Adrenal gland (tissue), 12 donors: ENCODE measurements around the gene SECISBP2. TPM values are rescaled to one million over a fixed set of nuclear protein-coding genes. Genes with fewer than 3 reads are reported as not detected.
A peak's percentile ranks its signal among the peaks of the same experiment; 100 is the strongest.

ENCODE experiments used
- DNase-seq, 7 donors: peaks; one replicate each; pipeline ENCODE4 v3.0.0-alpha.2; 2019 to 2020
- H3K27ac ChIP-seq, 5 donors: fragments of 200-600 bp; sonication (generic) in 4 of 5; 1 replicate in 3 of 5; 2 replicates in 2 of 5; pipeline versions ENCODE4 v1.5.1 to v1.8.0; 2016 to 2020; ENCODE audit warnings: mild to moderate bottlenecking in 1 of 5
- H3K27me3 ChIP-seq: fragments of 200-600 bp; 2 replicates; pipeline ENCODE4 v1.8.0; 2021
- H3K36me3 ChIP-seq, 2 donors: fragments of 200-600 bp; replicated peaks in 1 of 2; 1 replicate in 1 of 2; 2 replicates in 1 of 2; pipeline versions ENCODE4 v1.5.1 to v1.8.0; 2018 to 2022
- H3K4me1 ChIP-seq, 2 donors: fragments of 200-600 bp; replicated peaks in 1 of 2; 1 replicate in 1 of 2; 2 replicates in 1 of 2; pipeline versions ENCODE4 v1.5.1 to v1.8.0; 2018 to 2021
- H3K4me3 ChIP-seq, 4 donors: fragments of 200-600 bp; sonication (generic) in 3 of 4; one replicate each; pipeline ENCODE4 v1.5.1; 2016 to 2018
- H3K9me3 ChIP-seq, 3 donors: fragments of 200-600 bp; sonication (generic) in 1 of 3; replicated peaks in 1 of 3; 1 replicate in 2 of 3; 2 replicates in 1 of 3; pipeline versions ENCODE4 v1.5.1 to v1.8.0; 2016 to 2021
- POLR2A ChIP-seq, 2 donors: fragments of 450-650 bp; IDR thresholded peaks; one replicate each; pipeline ENCODE4 v1.6.1; 2017; ENCODE audit warnings: antibody characterized with exemption in 2 of 2, mild to moderate bottlenecking in 2 of 2, moderate library complexity in 1 of 2
- WGBS, 4 donors: extraction: QIAGEN DNeasy Blood & Tissue Kit in 2 of 4; methylation state at CpG; one replicate each; pipeline versions ENCODE4 v1.1.5 to v1.1.7; 2013 to 2017; 5-methylcytosine and 5-hydroxymethylcytosine counted together
- intact Hi-C, 2 donors: fragments of 100-400 bp; cut with DNase I; formaldehyde crosslinking; loops; one replicate each; pipeline versions ENCODE4 v1.14.1 to v1.15.0; 2022 to 2023
- polyA plus RNA-seq, 3 donors: library from polyadenylated mRNA; stranded (reverse); fragments of 200-250 nt in 2 of 3; fragments of 350-450 nt in 1 of 3; fragmentation: Illumina TruSeq in 1 of 3; extraction: RNeasy Lipid Tissue Mini Kit (QIAGEN cat#74804) in 1 of 3; gene quantifications; one replicate each; pipeline ENCODE4 v1.2.3, GENCODE V29; 2013 to 2014
- total RNA-seq, 9 donors: library from RNA; depleted of rRNA in 4 of 9; stranded (reverse); fragments of >200 nt in 4 of 9; fragments of 120-200 nt in 1 of 9; fragmentation: NEBNext Ultra II Directional in 1 of 9; extraction: Animal tissue kit (Norgen Biotek cat#: 25700) in 1 of 9; gene quantifications; one replicate each; pipeline versions ENCODE4 v1.1.0 to v1.2.4, GENCODE V29; 2013 to 2023
- TF ChIP-seq, protein P1 (sequence below), 6 experiments: fragments of 450-650 bp in 4 of 6; fragments of 200-600 bp in 2 of 6; sonication (generic) in 1 of 6; IDR thresholded peaks; 1 replicate in 5 of 6; 2 replicates in 1 of 6; pipeline versions ENCODE4 v1.5.1 to v1.8.0; 2016 to 2021; ENCODE audit warnings: antibody characterized with exemption in 6 of 6, mild to moderate bottlenecking in 2 of 6, moderate library complexity in 1 of 6
- donor health status: healthy with polysubstance abuse.
- donor health status: Bipolar disorder and iron deficiency.
- donor health status: DM: yes; HTN: yes; CAD: no.
- donor health status: DM: no; HTN: no; CAD: no.
- donor health status: DM: no; HTN: no; CAD: no.
- donor health status: DM: yes; HTN: yes; CAD: no.

Gene SECISBP2
- total and polyA plus RNA-seq, 12 donors, result 31.7 to 76.1 (median 46.8) TPM

GRCh38 chr9:89388868-89389177 lies 70.5 kb downstream of the SECISBP2 start:
- intact Hi-C loops, result loop anchor here in 1 of 2 donors (10.0 kb wide), 1 partner anchor 156 kb away; no protein-coding TSS in a partner anchor
- Histone ChIP-seq H3K4me3 (no peak overlapping the region), H3K27ac (peak overlapping the region in 4 of 5 donors; percentile 9 to 90 (median 79)), H3K4me1 (peaks cover 7 to 20% of the 10 kb centered on the region in 2 donors), H3K27me3 (no peaks in the 10 kb centered on the region), H3K9me3 (no peaks in the 10 kb centered on the region), H3K36me3 (peaks cover 0 to 63% of the 10 kb centered on the region in 2 donors)
- 91 to 98% (median 96%) methylated on average over 8 to 12 of the region's 12 CpGs for WGBS, 4 donors
- no peak for DNase-seq
- TF ChIP-seq POLR2A (IDR thresholded peaks at IDR 0.05), result no peak
- TF ChIP-seq, protein P1, sequence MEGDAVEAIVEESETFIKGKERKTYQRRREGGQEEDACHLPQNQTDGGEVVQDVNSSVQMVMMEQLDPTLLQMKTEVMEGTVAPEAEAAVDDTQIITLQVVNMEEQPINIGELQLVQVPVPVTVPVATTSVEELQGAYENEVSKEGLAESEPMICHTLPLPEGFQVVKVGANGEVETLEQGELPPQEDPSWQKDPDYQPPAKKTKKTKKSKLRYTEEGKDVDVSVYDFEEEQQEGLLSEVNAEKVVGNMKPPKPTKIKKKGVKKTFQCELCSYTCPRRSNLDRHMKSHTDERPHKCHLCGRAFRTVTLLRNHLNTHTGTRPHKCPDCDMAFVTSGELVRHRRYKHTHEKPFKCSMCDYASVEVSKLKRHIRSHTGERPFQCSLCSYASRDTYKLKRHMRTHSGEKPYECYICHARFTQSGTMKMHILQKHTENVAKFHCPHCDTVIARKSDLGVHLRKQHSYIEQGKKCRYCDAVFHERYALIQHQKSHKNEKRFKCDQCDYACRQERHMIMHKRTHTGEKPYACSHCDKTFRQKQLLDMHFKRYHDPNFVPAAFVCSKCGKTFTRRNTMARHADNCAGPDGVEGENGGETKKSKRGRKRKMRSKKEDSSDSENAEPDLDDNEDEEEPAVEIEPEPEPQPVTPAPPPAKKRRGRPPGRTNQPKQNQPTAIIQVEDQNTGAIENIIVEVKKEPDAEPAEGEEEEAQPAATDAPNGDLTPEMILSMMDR (IDR thresholded peaks at IDR 0.05), result no peak

DNA sequence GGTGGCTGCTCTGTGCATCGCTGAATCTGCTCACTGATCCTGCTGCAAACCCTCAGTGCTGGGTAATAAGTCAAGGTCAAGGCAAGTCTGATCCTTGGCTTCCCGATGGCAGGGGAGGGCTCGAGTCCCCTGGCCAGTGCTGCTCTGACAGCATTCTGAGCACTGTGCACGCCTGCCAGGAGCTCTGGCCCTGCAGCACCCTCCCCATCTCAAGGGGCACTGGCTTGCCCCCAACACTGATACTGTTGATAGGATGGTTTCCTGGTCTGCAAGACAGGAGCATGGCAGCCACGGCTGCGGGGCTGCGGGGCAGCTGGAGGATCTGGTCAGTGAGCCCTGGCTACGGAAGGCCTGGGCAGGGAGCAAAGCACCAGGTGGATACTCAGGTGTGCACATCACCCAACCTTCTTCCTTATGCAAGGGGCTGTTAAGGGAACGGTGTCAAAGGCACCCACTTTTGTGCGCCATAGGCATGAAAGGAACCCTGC lies 71.8 kb downstream of the SECISBP2 start:
- H3K27ac ChIP-seq, result peak overlapping the region in 1 of 5 donors; percentile 27
- intact Hi-C loops, result no loop called here
- no peak for DNase-seq
- peaks cover 7 to 20% of the 10 kb centered on the region in 2 donors for H3K4me1 ChIP-seq
- TF ChIP-seq, protein P1 (IDR thresholded peaks at IDR 0.05), result no peak
- TF ChIP-seq POLR2A (IDR thresholded peaks at IDR 0.05), result no peak
- peaks cover 0 to 55% of the 10 kb centered on the region in 2 donors for H3K36me3 ChIP-seq
- 65 to 73% (median 68%) methylated on average over 4 to 10 of the region's 10 CpGs for WGBS, 4 donors
- no peak overlapping the region for H3K4me3 ChIP-seq
- H3K9me3 ChIP-seq, result no peaks in the 10 kb centered on the region
- no peaks in the 10 kb centered on the region for H3K27me3 ChIP-seq

- DNase-seq, result peak in 1 of 7 donors; percentile 39
- no peaks in the 10 kb centered on the region for H3K27me3 ChIP-seq
- no peaks in the 10 kb centered on the region for H3K9me3 ChIP-seq
- peaks cover 7 to 20% of the 10 kb centered on the region in 2 donors for H3K4me1 ChIP-seq
- H3K27ac ChIP-seq, result peak overlapping the region in 1 of 5 donors; percentile 27
- no peak overlapping the region for H3K4me3 ChIP-seq
- no peak for TF ChIP-seq POLR2A (IDR thresholded peaks at IDR 0.05)
- TF ChIP-seq, protein P1 (IDR thresholded peaks at IDR 0.05), result no peak
- H3K36me3 ChIP-seq, result peaks cover 0 to 49% of the 10 kb centered on the region in 2 donors
- intact Hi-C loops, result no loop called here
- 82 to 89% (median 85%) methylated on average over 5 of the region's 5 CpGs for WGBS, 4 donors
These were observed 72.3 kb downstream of the SECISBP2 start for GRCh38 chr9:89390578-89391116.

DNA sequence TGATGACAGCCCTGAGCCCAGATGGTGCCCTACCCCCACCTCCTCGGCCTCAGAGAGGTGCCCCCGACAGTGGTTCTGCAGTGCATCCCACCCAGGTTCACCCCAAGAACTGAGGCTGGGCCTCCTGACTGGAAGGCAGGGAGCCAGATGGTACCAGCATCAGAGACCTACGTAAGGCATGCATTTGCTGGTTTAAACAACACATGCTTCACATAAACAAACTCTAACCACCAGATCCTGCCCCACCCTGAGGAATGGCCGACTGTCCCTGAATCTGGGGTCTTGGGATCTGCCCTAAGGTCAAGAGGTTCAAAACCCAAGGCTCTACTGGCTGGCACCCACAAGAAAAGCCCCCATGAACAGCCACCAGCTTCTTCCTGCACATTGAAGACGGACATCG lies 73.3 kb downstream of the SECISBP2 start:
- peaks cover 0 to 48% of the 10 kb centered on the region in 2 donors for H3K36me3 ChIP-seq
- DNase-seq, result no peak
- TF ChIP-seq POLR2A (IDR thresholded peaks at IDR 0.05), result no peak
- TF ChIP-seq, protein P1 (IDR thresholded peaks at IDR 0.05), result no peak
- H3K27ac ChIP-seq, result peak overlapping the region in 1 of 5 donors; percentile 27
- H3K4me1 ChIP-seq, result peaks cover 7 to 20% of the 10 kb centered on the region in 2 donors
- H3K9me3 ChIP-seq, result no peaks in the 10 kb centered on the region
- 94 to 100% (median 95%) methylated on average over 2 to 6 of the region's 6 CpGs for WGBS, 4 donors
- H3K4me3 ChIP-seq, result no peak overlapping the region
- H3K27me3 ChIP-seq, result no peaks in the 10 kb centered on the region
- intact Hi-C loops, result no loop called here
